PC-3 (cell line): ENCODE data around the gene FOXD3.

Source experiments
- CTCF ChIP-seq: fragments of 300-600 bp; sonication (generic); conservative IDR thresholded peaks from 2 replicates; pipeline ENCODE4 v1.5.1; 2017; ENCODE audit warnings: antibody characterized with exemption, low read depth, mild to moderate bottlenecking, low read length
- EZH2 ChIP-seq: fragments of 300-600 bp; sonication (generic); IDR thresholded peaks from one replicate; pipeline ENCODE4 v1.6.1; 2017; ENCODE audit warnings: antibody characterized with exemption, mild to moderate bottlenecking, low read length; ENCODE audit not compliant: unreplicated experiment
- EZH2phosphoT487 ChIP-seq: fragments of 300-600 bp; sonication (generic); IDR thresholded peaks from 2 replicates; pipeline ENCODE4 v1.6.1; 2018; ENCODE audit warnings: mild to moderate bottlenecking, antibody characterized with exemption, low read length, borderline replicate concordance

- TF ChIP-seq CTCF, result no peak
- no peak for TF ChIP-seq EZH2phosphoT487
- no peak for TF ChIP-seq EZH2
Observed at GRCh38 chr1:63368131-63368530, 45.8 kb downstream of the FOXD3 start.
